ENCODE data around the gene DNAJC21. TPM values are rescaled to one million over a fixed set of nuclear protein-coding genes. Genes with fewer than 3 reads are reported as not detected.

DNAJC21 gene
- total and polyA plus RNA-seq, 2 donors (not counting 1 experiment from before 2014, with no cell fraction given): 60.4 to 64.4 TPM

GRCh38 chr5:34927785-34928184, 1.6 kb upstream of the DNAJC21 start:
- H3K9ac ChIP-seq (ENCODE audit: insufficient read depth, low read length): no peak overlapping the region
- no peak overlapping the region for H2AFZ ChIP-seq (ENCODE audit: low read length)
- no peaks in the 10 kb centered on the region for H4K20me1 ChIP-seq (ENCODE audit: control insufficient read depth, extremely low read depth, insufficient read depth, low read length)
- peaks cover 30% of the 10 kb centered on the region for H3K79me2 ChIP-seq (ENCODE audit: control insufficient read depth, insufficient read depth, low read length)
- no peak overlapping the region for H3K27ac ChIP-seq (ENCODE audit: insufficient read depth, low read length)
- no peak for TF ChIP-seq EZH2 (IDR thresholded peaks at IDR 0.05; ENCODE audit: low read length, missing control alignments)
- no peak for TF ChIP-seq CTCF (conservative IDR thresholded peaks at IDR 0.05 in 1 of 2, IDR thresholded peaks at IDR 0.05 in 1 of 2; ENCODE audit: low read depth in 1 of 2, low read length in 2 of 2)
- peaks cover 10% of the 10 kb centered on the region for H3K4me1 ChIP-seq (ENCODE audit: control insufficient read depth, extremely low read depth, insufficient read depth, low read length)
- peaks cover 10% of the 10 kb centered on the region for H3K36me3 ChIP-seq (ENCODE audit: control insufficient read depth, insufficient read depth, low read length)
- H3K9me3 ChIP-seq (ENCODE audit: control insufficient read depth, insufficient read depth, low read depth, low read length): no peaks in the 10 kb centered on the region
- no peak overlapping the region for H3K4me3 ChIP-seq (replicated peaks in 1 of 4; ENCODE audit: control extremely low read depth in 1 of 4, insufficient read depth in 1 of 4, low read depth in 3 of 4, low read length in 4 of 4)
- DNase-seq (ENCODE audit: low read depth in 2 of 2): no peak
- no peaks in the 10 kb centered on the region for H3K27me3 ChIP-seq (ENCODE audit: control insufficient read depth, insufficient read depth, low read length)
- H3K4me2 ChIP-seq (ENCODE audit: extremely low read depth, insufficient read depth, low read length): no peak overlapping the region

DNA sequence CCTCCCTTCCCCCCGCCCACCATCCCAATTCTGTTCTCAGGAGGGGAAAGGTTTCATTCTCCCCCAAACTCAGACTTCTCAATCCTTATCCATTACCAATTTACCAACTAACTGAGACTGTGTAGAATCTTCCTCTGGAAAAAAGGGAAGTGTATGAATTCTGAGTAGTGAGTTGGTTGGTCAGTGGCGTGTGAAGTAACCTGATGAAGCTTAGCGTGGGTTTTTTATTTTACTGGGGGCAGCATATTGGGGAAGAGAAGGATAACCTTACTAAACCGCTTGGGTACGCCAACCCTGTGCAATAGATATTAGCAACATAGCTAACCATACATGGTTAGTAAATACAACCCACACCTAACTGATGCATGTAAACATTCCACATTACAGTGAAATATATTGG, 1.1 kb upstream of the DNAJC21 start:
- TF ChIP-seq CTCF (conservative IDR thresholded peaks at IDR 0.05 in 1 of 2, IDR thresholded peaks at IDR 0.05 in 1 of 2; ENCODE audit: low read depth in 1 of 2, low read length in 2 of 2): no peak
- no peak for TF ChIP-seq EZH2 (IDR thresholded peaks at IDR 0.05; ENCODE audit: low read length, missing control alignments)
- Histone ChIP-seq H3K79me2 (ENCODE audit: control insufficient read depth, insufficient read depth, low read length) (peaks cover 34% of the 10 kb centered on the region), H2AFZ (ENCODE audit: low read length) (no peak overlapping the region), H3K27me3 (ENCODE audit: control insufficient read depth, insufficient read depth, low read length) (no peaks in the 10 kb centered on the region), H3K27ac (ENCODE audit: insufficient read depth, low read length) (no peak overlapping the region), H3K9me3 (ENCODE audit: control insufficient read depth, insufficient read depth, low read depth, low read length) (no peaks in the 10 kb centered on the region), H3K4me2 (ENCODE audit: extremely low read depth, insufficient read depth, low read length) (no peak overlapping the region), H3K9ac (ENCODE audit: insufficient read depth, low read length) (no peak overlapping the region), H3K4me3 (replicated peaks in 1 of 4; ENCODE audit: control extremely low read depth in 1 of 4, insufficient read depth in 1 of 4, low read depth in 3 of 4, low read length in 4 of 4) (no peak overlapping the region), H3K4me1 (ENCODE audit: control insufficient read depth, extremely low read depth, insufficient read depth, low read length) (peaks cover 6% of the 10 kb centered on the region), H4K20me1 (ENCODE audit: control insufficient read depth, extremely low read depth, insufficient read depth, low read length) (no peaks in the 10 kb centered on the region), H3K36me3 (ENCODE audit: control insufficient read depth, insufficient read depth, low read length) (peaks cover 10% of the 10 kb centered on the region)
- DNase-seq (ENCODE audit: low read depth in 2 of 2): no peak

GRCh38 chr5:34929720-34930461, 532 bp downstream of the DNAJC21 start:
- H2AFZ ChIP-seq (ENCODE audit: low read length): peak overlapping the region; percentile 82
- H3K27me3 ChIP-seq (ENCODE audit: control insufficient read depth, insufficient read depth, low read length): no peaks in the 10 kb centered on the region
- H3K27ac ChIP-seq (ENCODE audit: insufficient read depth, low read length): peak overlapping the region; percentile 93
- H3K79me2 ChIP-seq (ENCODE audit: control insufficient read depth, insufficient read depth, low read length): peaks cover 45% of the 10 kb centered on the region
- peak; percentile 77 to 83 for DNase-seq (ENCODE audit: low read depth in 2 of 2)
- peaks cover 5% of the 10 kb centered on the region for H3K36me3 ChIP-seq (ENCODE audit: control insufficient read depth, insufficient read depth, low read length)
- H3K4me2 ChIP-seq (ENCODE audit: extremely low read depth, insufficient read depth, low read length): peak overlapping the region; percentile 82
- H3K4me1 ChIP-seq (ENCODE audit: control insufficient read depth, extremely low read depth, insufficient read depth, low read length): peaks cover 2% of the 10 kb centered on the region
- H3K4me3 ChIP-seq (replicated peaks in 1 of 4; ENCODE audit: control extremely low read depth in 1 of 4, insufficient read depth in 1 of 4, low read depth in 3 of 4, low read length in 4 of 4): peak overlapping the region; percentile 77 to 98 (median 88)
- no peaks in the 10 kb centered on the region for H4K20me1 ChIP-seq (ENCODE audit: control insufficient read depth, extremely low read depth, insufficient read depth, low read length)
- TF ChIP-seq CTCF (conservative IDR thresholded peaks at IDR 0.05 in 1 of 2, IDR thresholded peaks at IDR 0.05 in 1 of 2; ENCODE audit: low read depth in 1 of 2, low read length in 2 of 2) (no peak), EZH2 (IDR thresholded peaks at IDR 0.05; ENCODE audit: low read length, missing control alignments) (no peak)
- peak overlapping the region; percentile 82 for H3K9ac ChIP-seq (ENCODE audit: insufficient read depth, low read length)
- no peaks in the 10 kb centered on the region for H3K9me3 ChIP-seq (ENCODE audit: control insufficient read depth, insufficient read depth, low read depth, low read length)

Measured in fibroblast of lung (primary cell).